ENCODE results near the gene SYNRG.

SYNRG gene

GRCh38 chr17:37505333-37505732 lies 103.9 kb downstream of the SYNRG start:
- Histone ChIP-seq H3K9me2 (ENCODE audit: low read depth, low read length) (no peaks in the 10 kb centered on the region), H2AFZ (ENCODE audit: low read length) (no peak overlapping the region), H3K27me3 (ENCODE audit: insufficient read depth, low read length) (no peaks in the 10 kb centered on the region), H3K4me2 (ENCODE audit: low read length) (no peak overlapping the region), H3K79me2 (ENCODE audit: insufficient read depth, low read length) (no peaks in the 10 kb centered on the region), H3K9ac (ENCODE audit: low read length) (no peak overlapping the region), H3K27ac (ENCODE audit: low read depth, low read length, poor library complexity, severe bottlenecking) (no peak overlapping the region), H3K4me1 (ENCODE audit: insufficient read depth, low read length, severe bottlenecking) (peaks cover 6% of the 10 kb centered on the region), H3K4me3 (ENCODE audit: low read depth, low read length, poor library complexity, severe bottlenecking) (no peak overlapping the region), H4K20me1 (ENCODE audit: insufficient read depth, low read length) (no peaks in the 10 kb centered on the region), H3K36me3 (ENCODE audit: insufficient read depth, low read length) (no peaks in the 10 kb centered on the region), H3K9me3 (ENCODE audit: low read length) (no peaks in the 10 kb centered on the region), H3F3A (ENCODE audit: insufficient read depth, low read length) (no peaks in the 10 kb centered on the region)
- no peak for TF ChIP-seq CTCF (IDR thresholded peaks at IDR 0.05; ENCODE audit: low read length)

GRCh38 chr17:37503148-37503547 lies 106.1 kb downstream of the SYNRG start:
- no peaks in the 10 kb centered on the region for H3K79me2 ChIP-seq (ENCODE audit: insufficient read depth, low read length)
- TF ChIP-seq EZH2 (IDR thresholded peaks at IDR 0.05; ENCODE audit: borderline replicate concordance, low read length) (no peak), CTCF (IDR thresholded peaks at IDR 0.05; ENCODE audit: low read length) (no peak)
- no peak overlapping the region for H3K4me2 ChIP-seq (ENCODE audit: low read length)
- H3K4me3 ChIP-seq (ENCODE audit: low read depth, low read length, poor library complexity, severe bottlenecking): no peak overlapping the region
- no peak overlapping the region for H3K27ac ChIP-seq (ENCODE audit: low read depth, low read length, poor library complexity, severe bottlenecking)
- H3K9ac ChIP-seq (ENCODE audit: low read length): no peak overlapping the region
- H3F3A ChIP-seq (ENCODE audit: insufficient read depth, low read length): no peaks in the 10 kb centered on the region
- H4K20me1 ChIP-seq (ENCODE audit: insufficient read depth, low read length): no peaks in the 10 kb centered on the region
- no peaks in the 10 kb centered on the region for H3K4me1 ChIP-seq (ENCODE audit: insufficient read depth, low read length, severe bottlenecking)
- H3K9me3 ChIP-seq (ENCODE audit: low read length): no peaks in the 10 kb centered on the region
- no peaks in the 10 kb centered on the region for H3K36me3 ChIP-seq (ENCODE audit: insufficient read depth, low read length)
- H2AFZ ChIP-seq (ENCODE audit: low read length): no peak overlapping the region
- H3K9me2 ChIP-seq (ENCODE audit: low read depth, low read length): no peaks in the 10 kb centered on the region
- no peaks in the 10 kb centered on the region for H3K27me3 ChIP-seq (ENCODE audit: insufficient read depth, low read length)

GRCh38 chr17:37502009-37502936 lies 106.9 kb downstream of the SYNRG start:
- Histone ChIP-seq H3K4me3 (ENCODE audit: low read depth, low read length, poor library complexity, severe bottlenecking) (no peak overlapping the region), H3K36me3 (ENCODE audit: insufficient read depth, low read length) (no peaks in the 10 kb centered on the region), H2AFZ (ENCODE audit: low read length) (no peak overlapping the region), H3K27me3 (ENCODE audit: insufficient read depth, low read length) (no peaks in the 10 kb centered on the region), H3K27ac (ENCODE audit: low read depth, low read length, poor library complexity, severe bottlenecking) (no peak overlapping the region), H3K9ac (ENCODE audit: low read length) (no peak overlapping the region), H3K4me2 (ENCODE audit: low read length) (no peak overlapping the region), H3K4me1 (ENCODE audit: insufficient read depth, low read length, severe bottlenecking) (no peaks in the 10 kb centered on the region), H3K79me2 (ENCODE audit: insufficient read depth, low read length) (no peaks in the 10 kb centered on the region), H4K20me1 (ENCODE audit: insufficient read depth, low read length) (no peaks in the 10 kb centered on the region), H3K9me3 (ENCODE audit: low read length) (no peaks in the 10 kb centered on the region), H3F3A (ENCODE audit: insufficient read depth, low read length) (no peaks in the 10 kb centered on the region), H3K9me2 (ENCODE audit: low read depth, low read length) (no peaks in the 10 kb centered on the region)
- TF ChIP-seq CTCF (IDR thresholded peaks at IDR 0.05; ENCODE audit: low read length) (no peak), EZH2 (IDR thresholded peaks at IDR 0.05; ENCODE audit: borderline replicate concordance, low read length) (no peak)

Measured in OCI-LY1 (cell line).